ENCODE measurements around the gene ROR1. TPM values are rescaled to one million over a fixed set of nuclear protein-coding genes. Genes with fewer than 3 reads are reported as not detected.
A peak's percentile ranks its signal among the peaks of the same experiment; 100 is the strongest.

ROR1 gene
- total and polyA plus RNA-seq, 3 experiments from 2014 or later = not detected

DNA sequence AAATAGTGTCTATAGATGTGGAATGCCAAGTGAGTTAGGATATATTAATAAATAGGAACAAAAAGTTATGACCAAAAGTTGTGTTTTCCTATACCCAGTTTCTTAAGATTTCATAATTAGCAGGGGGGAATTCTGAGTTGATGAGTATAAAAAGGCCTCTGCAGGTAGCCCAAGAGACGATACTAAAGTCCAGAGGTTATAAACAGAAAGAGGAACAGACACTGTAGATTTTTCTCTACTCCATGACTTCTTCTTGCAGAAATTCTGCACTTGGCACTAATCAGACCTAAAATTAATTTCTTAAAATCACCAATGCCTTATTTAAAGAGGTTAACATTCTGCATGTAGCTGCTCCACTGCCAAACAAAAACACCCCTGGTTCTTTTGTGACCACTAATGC lies 62.6 kb downstream of the ROR1 start:
- H3K4me1 Mint-ChIP-seq = no peaks in the 10 kb centered on the region
- no peaks in the 10 kb centered on the region for H3K9me3 Mint-ChIP-seq
- no peak for DNase-seq
- Histone ChIP-seq H3K27me3 (ENCODE audit: insufficient read depth, low read length, poor library complexity, severe bottlenecking) (no peaks in the 10 kb centered on the region), H3K36me3 (ENCODE audit: insufficient read depth, low read length) (no peaks in the 10 kb centered on the region), H3K4me1 (ENCODE audit: insufficient read depth, low read length) (no peaks in the 10 kb centered on the region), H3K4me3 (ENCODE audit: low read length) (no peak overlapping the region), H3K27ac (ENCODE audit: low read depth, low read length) (no peak overlapping the region), H3K9me3 (ENCODE audit: low read length) (no peaks in the 10 kb centered on the region)
- no peaks in the 10 kb centered on the region for H3K36me3 Mint-ChIP-seq
- ChIA-PET POLR2A (no interaction called here), CTCF (no interaction called here)
- H3K4me3 Mint-ChIP-seq = no peak overlapping the region
- no peak overlapping the region for H3K27ac Mint-ChIP-seq
- no peaks in the 10 kb centered on the region for H3K27me3 Mint-ChIP-seq

DNA sequence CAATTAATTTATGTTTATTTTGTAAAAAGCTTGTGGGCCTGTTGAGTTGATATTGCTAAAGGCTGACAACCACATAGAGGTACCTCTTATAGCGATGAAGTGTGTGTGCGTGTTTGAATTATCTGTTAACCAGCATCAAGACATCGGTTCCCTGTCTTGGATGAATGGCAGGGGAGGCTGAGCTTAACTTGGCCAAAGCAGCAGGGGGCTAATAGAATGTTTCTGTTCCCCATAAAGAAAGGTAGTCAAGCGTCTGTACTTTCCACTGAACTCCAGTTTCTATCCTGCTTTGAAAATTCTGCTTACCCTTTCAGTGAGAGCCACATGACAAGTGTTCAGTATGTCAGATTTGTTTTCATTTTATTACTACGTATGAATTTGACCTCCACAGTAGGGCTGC lies 63.0 kb downstream of the ROR1 start:
- Mint-ChIP-seq H3K27ac (no peak overlapping the region), H3K9me3 (no peaks in the 10 kb centered on the region), H3K36me3 (no peaks in the 10 kb centered on the region), H3K4me1 (no peaks in the 10 kb centered on the region), H3K27me3 (peaks cover 0 to 4% of the 10 kb centered on the region in 2 donors), H3K4me3 (no peak overlapping the region)
- Histone ChIP-seq H3K36me3 (ENCODE audit: insufficient read depth, low read length) (no peaks in the 10 kb centered on the region), H3K27me3 (ENCODE audit: insufficient read depth, low read length, poor library complexity, severe bottlenecking) (no peaks in the 10 kb centered on the region), H3K4me3 (ENCODE audit: low read length) (no peak overlapping the region), H3K4me1 (ENCODE audit: insufficient read depth, low read length) (no peaks in the 10 kb centered on the region), H3K27ac (ENCODE audit: low read depth, low read length) (no peak overlapping the region), H3K9me3 (ENCODE audit: low read length) (no peaks in the 10 kb centered on the region)
- DNase-seq = no peak
- ChIA-PET POLR2A (no interaction called here), CTCF (no interaction called here)

DNA sequence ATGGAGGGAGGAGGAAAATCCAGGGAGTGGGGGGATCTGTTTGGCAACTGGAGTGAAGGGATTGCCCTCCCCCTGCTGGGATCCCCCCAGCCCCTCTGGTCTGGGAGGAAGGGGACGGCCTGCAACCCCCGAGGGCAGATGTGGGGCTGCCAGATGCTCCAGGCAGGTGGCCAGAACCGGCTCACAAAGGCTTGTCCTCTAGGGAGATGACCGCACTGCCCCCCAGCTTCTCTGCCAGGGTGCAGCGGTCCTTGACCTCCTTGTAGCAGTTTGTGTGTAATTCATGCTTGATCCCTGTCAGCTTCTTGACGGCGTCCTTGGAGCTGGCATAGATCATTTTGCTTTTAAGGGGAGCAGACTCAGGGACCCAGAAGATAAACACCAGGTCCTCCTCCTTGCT lies 69.2 kb downstream of the ROR1 start:
- Mint-ChIP-seq H3K27me3 (peaks cover 5 to 17% of the 10 kb centered on the region in 2 donors), H3K4me1 (no peaks in the 10 kb centered on the region), H3K36me3 (no peaks in the 10 kb centered on the region), H3K4me3 (no peak overlapping the region), H3K27ac (no peak overlapping the region), H3K9me3 (no peaks in the 10 kb centered on the region)
- Histone ChIP-seq H3K36me3 (ENCODE audit: insufficient read depth, low read length) (no peaks in the 10 kb centered on the region), H3K27me3 (ENCODE audit: insufficient read depth, low read length, poor library complexity, severe bottlenecking) (no peaks in the 10 kb centered on the region), H3K4me1 (ENCODE audit: insufficient read depth, low read length) (no peaks in the 10 kb centered on the region), H3K27ac (ENCODE audit: low read depth, low read length) (no peak overlapping the region), H3K9me3 (ENCODE audit: low read length) (no peaks in the 10 kb centered on the region), H3K4me3 (ENCODE audit: low read length) (no peak overlapping the region)
- no peak for DNase-seq
- ChIA-PET POLR2A (no interaction called here), CTCF (no interaction called here)

DNA sequence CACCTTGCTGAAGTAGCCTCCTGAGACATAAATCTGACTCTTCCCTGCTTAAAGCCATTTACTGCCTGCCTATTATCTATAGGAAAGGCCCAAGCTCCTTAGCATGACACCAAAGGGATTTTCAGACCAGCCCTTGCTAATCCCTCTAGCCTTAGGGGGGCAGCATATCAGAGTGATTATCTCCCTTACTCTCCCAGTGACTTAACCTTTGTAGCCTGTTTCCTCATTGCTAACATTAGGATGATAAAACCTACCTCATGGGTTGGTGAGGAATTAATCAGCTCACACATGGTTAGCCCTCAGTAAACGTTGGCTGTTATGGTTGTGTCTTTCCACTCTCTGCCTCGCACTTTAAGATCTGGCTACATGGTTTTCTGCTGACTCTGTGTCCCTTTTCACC lies 70.1 kb downstream of the ROR1 start:
- Histone ChIP-seq H3K9me3 (ENCODE audit: low read length) (no peaks in the 10 kb centered on the region), H3K4me1 (ENCODE audit: insufficient read depth, low read length) (no peaks in the 10 kb centered on the region), H3K4me3 (ENCODE audit: low read length) (no peak overlapping the region), H3K27me3 (ENCODE audit: insufficient read depth, low read length, poor library complexity, severe bottlenecking) (no peaks in the 10 kb centered on the region), H3K36me3 (ENCODE audit: insufficient read depth, low read length) (no peaks in the 10 kb centered on the region), H3K27ac (ENCODE audit: low read depth, low read length) (no peak overlapping the region)
- CTCF ChIA-PET = no interaction called here
- POLR2A ChIA-PET = no interaction called here
- no peaks in the 10 kb centered on the region for H3K4me1 Mint-ChIP-seq
- H3K4me3 Mint-ChIP-seq = no peak overlapping the region
- DNase-seq = no peak
- no peaks in the 10 kb centered on the region for H3K9me3 Mint-ChIP-seq
- H3K36me3 Mint-ChIP-seq = no peaks in the 10 kb centered on the region
- no peak overlapping the region for H3K27ac Mint-ChIP-seq
- peaks cover 5 to 17% of the 10 kb centered on the region in 2 donors for H3K27me3 Mint-ChIP-seq

DNA sequence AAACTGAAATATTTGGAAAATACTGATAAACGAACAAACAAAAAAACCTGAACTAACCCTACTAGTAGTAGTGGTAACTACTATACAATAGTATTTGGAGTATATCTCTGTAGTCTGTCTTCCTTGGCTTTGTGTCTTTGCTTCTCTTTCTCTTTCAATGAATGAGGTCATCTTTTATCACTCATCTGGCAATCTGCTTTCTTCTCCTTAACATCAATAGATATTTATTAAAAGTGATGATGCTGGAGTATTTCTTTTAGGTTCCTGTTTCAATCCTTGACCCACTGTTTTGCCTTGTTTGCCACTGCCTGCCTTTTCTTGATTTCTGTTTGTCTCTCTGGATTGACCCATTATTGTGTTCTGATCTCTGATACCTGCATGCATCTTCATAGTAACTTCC lies 71.5 kb downstream of the ROR1 start:
- Mint-ChIP-seq H3K4me1 (no peaks in the 10 kb centered on the region), H3K4me3 (no peak overlapping the region), H3K27me3 (peaks cover 5 to 20% of the 10 kb centered on the region in 2 donors), H3K9me3 (no peaks in the 10 kb centered on the region), H3K36me3 (no peaks in the 10 kb centered on the region), H3K27ac (no peak overlapping the region)
- H3K9me3 ChIP-seq (ENCODE audit: low read length) = no peaks in the 10 kb centered on the region
- no peak overlapping the region for H3K4me3 ChIP-seq (ENCODE audit: low read length)
- DNase-seq = no peak
- H3K27ac ChIP-seq (ENCODE audit: low read depth, low read length) = no peak overlapping the region
- no peaks in the 10 kb centered on the region for H3K27me3 ChIP-seq (ENCODE audit: insufficient read depth, low read length, poor library complexity, severe bottlenecking)
- CTCF ChIA-PET = no interaction called here
- H3K4me1 ChIP-seq (ENCODE audit: insufficient read depth, low read length) = no peaks in the 10 kb centered on the region
- no peaks in the 10 kb centered on the region for H3K36me3 ChIP-seq (ENCODE audit: insufficient read depth, low read length)
- POLR2A ChIA-PET = no interaction called here

DNA sequence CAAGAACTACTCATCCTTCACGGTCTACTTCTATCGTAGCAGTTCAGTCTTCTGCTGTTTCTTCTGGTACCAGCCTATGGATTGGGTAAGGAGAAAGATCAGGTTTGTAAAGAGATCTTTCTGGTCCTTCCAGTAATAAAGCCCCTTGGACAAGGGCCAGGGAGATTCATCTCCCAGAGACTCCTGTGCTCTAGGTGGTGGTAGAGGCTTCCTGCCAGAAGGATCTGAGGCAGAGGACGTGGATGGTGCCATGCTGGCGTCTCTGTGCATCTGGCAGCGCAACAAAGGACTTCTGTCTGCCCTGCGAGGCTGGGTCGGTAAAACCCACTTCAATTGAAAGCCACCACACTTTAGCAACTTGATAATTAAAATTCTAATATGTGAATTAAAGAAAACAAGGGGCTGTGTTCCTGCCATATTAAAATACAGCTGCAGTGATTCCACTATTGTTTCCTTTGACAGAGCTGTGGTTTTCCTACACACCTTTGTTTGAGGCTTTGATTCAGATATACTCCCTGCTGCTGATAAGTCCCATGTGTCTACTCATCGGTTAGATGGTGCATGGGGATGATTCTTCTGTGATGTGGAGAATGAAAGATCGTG lies 73.6 kb downstream of the ROR1 start:
- H3K27me3 ChIP-seq (ENCODE audit: insufficient read depth, low read length, poor library complexity, severe bottlenecking) = no peaks in the 10 kb centered on the region
- POLR2A ChIA-PET = no interaction called here
- H3K36me3 ChIP-seq (ENCODE audit: insufficient read depth, low read length) = no peaks in the 10 kb centered on the region
- H3K9me3 ChIP-seq (ENCODE audit: low read length) = no peaks in the 10 kb centered on the region
- Mint-ChIP-seq H3K4me1 (no peaks in the 10 kb centered on the region), H3K27me3 (peaks cover 5 to 11% of the 10 kb centered on the region in 2 donors), H3K9me3 (no peaks in the 10 kb centered on the region), H3K27ac (no peak overlapping the region), H3K36me3 (no peaks in the 10 kb centered on the region), H3K4me3 (no peak overlapping the region)
- no peak overlapping the region for H3K27ac ChIP-seq (ENCODE audit: low read depth, low read length)
- no peak overlapping the region for H3K4me3 ChIP-seq (ENCODE audit: low read length)
- H3K4me1 ChIP-seq (ENCODE audit: insufficient read depth, low read length) = no peaks in the 10 kb centered on the region
- DNase-seq = no peak
- CTCF ChIA-PET = no interaction called here

DNA sequence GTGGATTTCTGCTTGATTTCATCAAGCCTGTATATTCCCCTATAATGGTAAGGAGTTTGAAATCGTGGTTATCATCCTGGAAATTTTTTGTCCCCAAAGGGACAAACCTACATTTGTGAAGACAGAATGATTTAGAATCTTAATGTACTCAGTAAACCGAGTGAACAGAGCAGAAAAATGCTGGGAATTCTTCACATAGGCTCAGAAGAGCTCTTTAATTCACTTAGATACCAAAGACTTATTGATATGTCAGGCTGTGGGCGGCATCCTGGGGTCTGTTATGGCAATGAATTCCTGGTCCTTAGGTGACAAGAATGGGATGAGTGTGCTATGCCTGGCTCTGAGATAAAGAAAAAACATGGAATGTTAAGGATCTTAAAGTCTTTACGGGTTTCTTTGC lies 74.9 kb downstream of the ROR1 start:
- Mint-ChIP-seq H3K27me3 (peaks cover 2 to 6% of the 10 kb centered on the region in 2 donors), H3K9me3 (no peaks in the 10 kb centered on the region), H3K4me1 (no peaks in the 10 kb centered on the region), H3K36me3 (no peaks in the 10 kb centered on the region), H3K27ac (peak overlapping the region in 1 of 8 donors; percentile 28), H3K4me3 (no peak overlapping the region)
- Histone ChIP-seq H3K4me1 (ENCODE audit: insufficient read depth, low read length) (no peaks in the 10 kb centered on the region), H3K4me3 (ENCODE audit: low read length) (no peak overlapping the region), H3K9me3 (ENCODE audit: low read length) (no peaks in the 10 kb centered on the region), H3K27me3 (ENCODE audit: insufficient read depth, low read length, poor library complexity, severe bottlenecking) (no peaks in the 10 kb centered on the region), H3K36me3 (ENCODE audit: insufficient read depth, low read length) (no peaks in the 10 kb centered on the region), H3K27ac (ENCODE audit: low read depth, low read length) (no peak overlapping the region)
- no peak for DNase-seq
- CTCF ChIA-PET = no interaction called here
- POLR2A ChIA-PET = no interaction called here

DNA sequence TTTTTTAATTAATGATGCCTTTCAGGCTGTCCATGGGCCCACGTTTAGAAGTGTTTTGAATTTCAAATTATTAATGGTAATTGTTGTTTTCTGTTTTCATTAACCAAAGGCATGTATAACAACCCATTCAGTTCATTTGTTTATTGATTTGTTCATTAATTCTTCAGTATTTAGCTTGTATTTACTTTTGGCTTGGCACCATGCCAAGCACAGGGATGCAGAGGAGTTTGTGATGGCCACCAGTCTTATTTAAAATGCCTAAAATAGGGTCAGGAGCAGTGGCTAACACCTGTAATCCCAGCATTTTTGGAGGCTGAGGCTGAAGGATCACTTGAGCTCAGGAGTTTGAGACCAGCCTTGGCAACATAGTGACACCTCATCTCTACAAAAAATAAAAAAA lies 75.3 kb downstream of the ROR1 start:
- ChIA-PET POLR2A (no interaction called here), CTCF (no interaction called here)
- Mint-ChIP-seq H3K27ac (no peak overlapping the region), H3K4me3 (no peak overlapping the region), H3K9me3 (no peaks in the 10 kb centered on the region), H3K4me1 (no peaks in the 10 kb centered on the region), H3K36me3 (no peaks in the 10 kb centered on the region), H3K27me3 (peaks cover 2 to 6% of the 10 kb centered on the region in 2 donors)
- H3K4me3 ChIP-seq (ENCODE audit: low read length) = no peak overlapping the region
- H3K9me3 ChIP-seq (ENCODE audit: low read length) = no peaks in the 10 kb centered on the region
- H3K36me3 ChIP-seq (ENCODE audit: insufficient read depth, low read length) = no peaks in the 10 kb centered on the region
- no peaks in the 10 kb centered on the region for H3K4me1 ChIP-seq (ENCODE audit: insufficient read depth, low read length)
- H3K27ac ChIP-seq (ENCODE audit: low read depth, low read length) = no peak overlapping the region
- H3K27me3 ChIP-seq (ENCODE audit: insufficient read depth, low read length, poor library complexity, severe bottlenecking) = no peaks in the 10 kb centered on the region
- DNase-seq = no peak

DNA sequence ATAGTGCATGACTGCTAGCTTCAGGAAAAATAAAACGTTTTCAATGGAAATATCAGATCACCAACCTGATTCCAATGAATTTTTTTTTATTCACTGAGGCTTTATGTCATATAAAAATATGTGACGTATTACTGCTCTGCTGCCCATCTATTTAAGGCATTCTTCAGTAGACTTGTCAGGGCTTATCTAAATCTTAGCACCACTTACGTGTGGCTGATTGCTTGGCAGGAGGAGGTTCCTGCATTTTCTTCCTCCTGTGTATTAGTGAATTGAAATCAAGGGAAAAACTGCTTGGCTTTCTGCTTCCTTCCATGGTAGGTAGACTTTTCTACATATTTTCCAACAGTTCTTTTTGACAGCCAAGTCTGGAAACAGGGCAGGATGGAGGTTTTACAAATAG lies 80.3 kb downstream of the ROR1 start:
- no peaks in the 10 kb centered on the region for H3K4me1 ChIP-seq (ENCODE audit: insufficient read depth, low read length)
- DNase-seq = no peak
- POLR2A ChIA-PET = no interaction called here
- Mint-ChIP-seq H3K4me1 (no peaks in the 10 kb centered on the region), H3K27me3 (peaks cover 0 to 3% of the 10 kb centered on the region in 2 donors), H3K36me3 (no peaks in the 10 kb centered on the region), H3K4me3 (no peak overlapping the region), H3K27ac (no peak overlapping the region), H3K9me3 (peaks cover 7 to 14% (median 10%) of the 10 kb centered on the region in 5 donors)
- no peaks in the 10 kb centered on the region for H3K9me3 ChIP-seq (ENCODE audit: low read length)
- CTCF ChIA-PET = no interaction called here
- no peaks in the 10 kb centered on the region for H3K27me3 ChIP-seq (ENCODE audit: insufficient read depth, low read length, poor library complexity, severe bottlenecking)
- H3K27ac ChIP-seq (ENCODE audit: low read depth, low read length) = no peak overlapping the region
- no peaks in the 10 kb centered on the region for H3K36me3 ChIP-seq (ENCODE audit: insufficient read depth, low read length)
- no peak overlapping the region for H3K4me3 ChIP-seq (ENCODE audit: low read length)

All from CD8-positive, alpha-beta memory T cell (primary cell).